Measurements from ENCODE around the gene MRPL14.
A peak's percentile ranks its signal among the peaks of the same experiment; 100 is the strongest.

Gene MRPL14

GRCh38 chr6:44120692-44121443 lies 6.4 kb downstream of the MRPL14 start:
- no peak for DNase-seq

DNA sequence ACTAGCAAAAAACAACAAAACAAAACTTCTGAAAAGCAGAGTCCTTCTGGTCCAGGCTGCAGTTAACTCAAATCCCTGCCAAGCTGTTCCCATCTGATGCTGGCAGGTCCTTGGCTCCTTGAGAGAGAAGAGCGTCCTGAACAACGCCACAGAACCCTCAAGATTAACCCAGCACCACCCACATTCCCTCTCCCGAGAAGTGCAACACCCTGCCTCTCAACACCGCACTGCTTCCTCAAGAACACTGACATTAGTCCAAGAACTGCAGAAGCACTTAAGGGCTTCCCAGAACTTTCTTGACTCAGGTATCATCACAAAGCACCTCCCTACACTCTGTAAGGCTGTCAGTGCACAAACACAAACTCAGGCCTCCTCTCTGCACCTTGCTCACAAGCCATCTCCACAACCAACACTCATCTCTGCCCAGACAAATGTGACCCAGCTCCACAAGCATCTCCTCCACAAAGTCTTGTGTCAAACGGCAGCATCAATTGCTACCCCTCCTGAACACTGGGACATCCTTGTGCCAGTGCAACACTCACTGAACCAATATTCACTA lies 7.5 kb downstream of the MRPL14 start:
- no peak for DNase-seq

GRCh38 chr6:44117397-44118128 lies 9.7 kb downstream of the MRPL14 start:
- no peak for DNase-seq

DNA sequence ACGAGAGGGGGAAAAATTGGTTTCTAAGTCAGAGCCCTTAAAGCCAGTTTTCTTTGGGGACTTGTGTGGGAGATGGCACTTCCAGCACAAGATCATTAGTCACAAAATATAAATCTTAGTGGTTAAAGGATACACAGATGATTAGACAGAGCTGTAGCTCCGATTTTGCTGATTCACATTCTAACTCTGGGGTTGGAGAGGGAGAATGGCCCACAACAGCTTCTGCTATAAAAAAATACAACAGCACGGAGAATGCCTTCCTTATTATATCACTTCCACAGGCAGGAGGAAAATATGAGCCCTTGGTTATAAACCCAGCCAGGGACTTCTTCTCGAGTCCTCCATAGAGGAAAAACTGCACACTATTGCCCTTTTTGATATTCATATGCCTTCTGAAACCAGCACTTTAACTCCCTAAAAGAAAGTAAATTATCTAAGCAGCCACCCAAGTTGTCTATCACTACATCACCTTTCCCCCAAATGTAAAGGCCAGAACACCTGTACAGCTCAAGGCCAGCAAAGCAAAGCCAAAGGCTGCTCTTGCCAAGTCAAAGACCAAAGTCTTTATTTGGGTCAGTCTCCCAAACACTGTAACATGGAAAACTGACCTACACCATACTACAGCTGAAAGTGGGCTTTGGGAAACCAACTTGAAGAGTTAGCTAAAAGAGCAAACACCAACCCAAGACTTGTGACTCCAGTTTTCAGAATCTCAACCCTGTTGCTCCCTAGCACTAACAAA lies 10.4 kb downstream of the MRPL14 start:
- DNase-seq = no peak

- no peak for DNase-seq
These were observed 11.4 kb downstream of the MRPL14 start for GRCh38 chr6:44115866-44116265.

DNA sequence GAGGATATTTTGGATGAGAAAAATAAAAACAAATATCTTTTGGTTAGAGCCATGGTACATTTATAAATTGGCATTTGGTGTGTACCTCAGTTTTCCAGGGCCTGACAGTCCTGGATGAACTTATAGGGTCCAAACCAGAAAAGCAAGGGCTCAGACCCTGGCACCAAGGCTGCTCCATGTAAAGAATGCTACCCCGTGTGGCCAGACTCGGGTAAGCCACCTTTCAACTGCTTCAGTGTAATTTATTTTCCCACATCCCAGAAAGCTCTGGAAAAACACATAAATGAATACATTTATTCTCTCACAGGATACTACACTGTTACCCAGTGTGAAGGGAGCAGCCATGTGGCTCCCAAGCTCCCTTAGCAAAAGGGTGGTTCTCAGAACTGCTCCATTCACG lies 13.8 kb downstream of the MRPL14 start:
- no peak for DNase-seq

DNA sequence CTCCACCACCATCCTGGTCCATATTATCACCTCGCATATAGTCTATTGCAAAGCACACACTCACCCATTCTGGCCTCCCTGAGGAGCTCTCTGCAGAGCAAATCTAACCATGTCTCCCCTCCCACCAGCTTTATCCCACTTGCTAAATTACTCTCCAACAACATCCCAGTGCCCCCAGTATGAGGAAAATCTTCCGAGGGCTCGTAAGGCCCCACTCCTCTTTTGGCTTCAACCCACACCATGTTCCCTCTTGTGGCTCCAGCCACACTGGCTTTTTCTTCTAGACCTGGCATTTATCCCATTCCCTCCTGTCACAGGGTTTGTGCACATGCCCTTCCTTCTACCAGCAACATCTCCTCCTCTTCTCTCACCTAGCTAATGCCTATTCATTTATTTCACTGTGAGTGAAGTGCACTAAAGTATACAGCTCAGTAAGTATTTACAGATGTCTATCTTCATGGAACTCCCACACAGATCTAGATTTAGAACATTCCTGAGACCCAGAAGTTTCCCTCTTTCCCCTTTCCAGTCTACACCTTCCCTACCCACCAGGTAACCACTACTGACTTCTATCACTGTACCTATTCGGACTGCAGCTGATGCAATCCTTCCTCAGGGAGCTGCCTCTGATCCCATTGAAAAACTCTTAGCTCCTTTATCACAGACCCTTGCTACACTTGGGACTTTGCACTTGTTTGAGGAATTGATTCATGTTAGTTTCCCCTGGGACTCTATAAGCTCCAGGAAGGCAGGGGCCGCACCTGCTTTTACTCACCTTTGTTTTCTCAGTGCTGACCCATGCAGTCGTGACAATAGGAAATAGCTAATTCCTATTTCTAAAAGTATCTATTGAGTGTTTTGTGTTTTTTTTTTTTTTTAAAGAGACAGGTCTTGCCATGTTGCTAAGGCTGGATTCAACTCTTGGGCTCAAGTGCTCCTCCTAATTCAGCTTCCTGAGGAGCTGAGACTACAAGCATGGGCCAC lies 15.5 kb downstream of the MRPL14 start:
- no peak for DNase-seq

DNA sequence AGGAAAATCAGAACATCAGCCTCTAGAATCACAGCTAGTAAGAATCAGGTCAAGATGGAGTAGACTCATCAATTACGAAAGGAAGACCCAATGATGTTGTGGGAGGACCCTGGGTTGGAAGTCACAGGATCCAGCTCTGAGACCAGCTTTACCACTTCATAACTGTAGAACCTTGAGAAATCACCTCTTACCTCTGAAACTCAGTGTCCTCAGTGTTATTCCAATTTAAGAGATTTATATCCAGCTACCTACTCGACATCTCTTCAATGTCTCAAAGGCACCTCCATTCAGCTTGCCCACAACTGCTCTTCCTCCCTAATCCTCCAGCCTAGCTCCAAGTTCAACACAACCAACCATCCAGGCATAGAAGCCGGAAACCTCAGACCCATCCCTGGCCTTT lies 16.3 kb downstream of the MRPL14 start:
- DNase-seq = no peak

DNA sequence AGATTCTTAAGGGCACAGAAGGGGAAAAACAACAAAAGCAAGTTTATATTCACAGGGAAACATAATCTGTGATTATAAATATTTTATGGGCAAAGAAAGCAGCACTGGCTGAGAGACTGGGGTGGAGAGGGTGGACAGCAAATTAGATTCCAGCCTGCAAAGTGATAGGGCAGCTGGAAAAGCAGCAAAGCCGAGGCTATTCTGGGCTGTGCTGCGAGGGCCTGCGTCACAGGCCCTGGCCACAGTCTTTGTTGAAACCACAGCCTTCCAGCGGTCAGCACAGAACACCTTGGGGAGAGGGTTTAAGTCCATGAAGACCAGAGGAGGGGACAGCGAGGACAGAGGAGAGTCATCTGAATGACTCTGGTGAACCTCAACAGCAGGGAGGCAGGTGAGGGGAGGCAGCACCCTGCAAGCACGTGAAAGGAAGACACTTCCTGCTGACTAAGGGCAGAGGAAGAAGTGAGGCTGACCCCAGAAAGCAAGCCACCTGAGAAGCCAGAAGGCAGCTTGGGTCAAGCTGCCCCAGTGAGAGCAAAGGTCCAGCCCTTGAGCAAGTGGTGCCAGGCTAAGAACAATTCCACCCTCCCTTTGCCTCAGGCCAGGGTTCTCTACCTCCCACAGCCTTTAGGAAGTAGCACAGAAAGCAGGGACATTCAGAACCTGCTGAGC lies 17.1 kb downstream of the MRPL14 start:
- DNase-seq = no peak

DNA sequence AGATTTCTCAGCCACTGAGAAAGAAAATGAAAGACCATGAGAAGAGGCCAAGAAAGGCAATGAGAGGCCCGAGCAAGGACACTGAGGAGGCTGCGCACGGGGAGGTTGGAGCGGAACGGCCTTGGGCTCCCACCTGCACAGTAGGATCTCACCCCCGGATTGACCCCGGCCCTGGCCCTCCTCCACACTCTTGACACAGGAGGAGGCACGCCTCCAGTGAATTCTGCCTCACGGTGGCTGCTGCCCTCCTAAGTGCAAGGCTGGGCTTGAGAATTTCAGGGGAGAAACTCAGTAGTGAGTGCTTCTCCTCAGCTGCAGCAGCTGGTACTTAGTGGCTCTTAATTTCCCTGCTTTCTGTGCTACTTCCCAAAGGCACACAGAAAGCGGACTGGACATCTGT lies 18.0 kb downstream of the MRPL14 start:
- DNase-seq = no peak

GRCh38 chr6:44108471-44108870 lies 18.8 kb downstream of the MRPL14 start:
- DNase-seq = no peak

DNA sequence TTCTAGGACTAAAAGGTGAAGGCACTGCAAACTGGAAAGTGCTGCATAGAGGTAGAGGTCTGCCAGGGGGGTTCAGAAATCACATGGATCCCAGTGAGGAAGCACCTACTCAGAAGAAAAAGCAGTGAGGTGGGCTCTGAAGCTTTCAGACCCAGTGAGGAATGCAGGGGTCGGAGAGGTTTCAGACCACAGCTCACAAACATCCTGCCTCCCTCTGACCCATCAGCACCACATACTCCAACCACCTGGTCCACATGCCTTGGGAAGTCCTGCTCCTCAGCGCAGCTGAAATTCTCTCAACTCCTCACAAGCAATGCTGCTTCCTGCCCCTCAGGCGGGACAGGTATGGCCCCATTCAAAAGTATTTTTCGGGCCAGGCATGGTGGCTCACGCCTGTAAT lies 20.2 kb downstream of the MRPL14 start:
- DNase-seq = no peak

GRCh38 chr6:44105993-44106740 lies 21.1 kb downstream of the MRPL14 start:
- DNase-seq = no peak

DNA sequence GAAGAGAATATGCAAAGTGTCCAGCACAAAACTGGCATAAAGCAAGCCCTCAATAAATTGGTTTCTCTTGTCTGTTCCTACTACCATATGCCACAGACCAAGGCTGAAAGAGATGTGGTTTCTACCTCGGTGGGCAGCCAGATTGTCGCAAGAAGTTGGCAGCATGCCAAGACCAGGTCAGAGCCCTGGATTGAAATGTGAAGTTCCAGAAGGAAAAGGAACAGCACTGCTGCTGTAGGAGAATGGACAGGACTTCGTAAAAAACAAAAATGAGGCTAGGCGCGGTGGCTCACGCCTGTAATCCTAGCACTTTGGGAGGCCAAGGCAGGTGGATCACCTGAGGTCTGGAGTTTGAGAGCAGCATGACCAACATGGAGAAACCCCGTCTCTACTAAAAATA lies 22.1 kb downstream of the MRPL14 start:
- no peak for DNase-seq

DNA sequence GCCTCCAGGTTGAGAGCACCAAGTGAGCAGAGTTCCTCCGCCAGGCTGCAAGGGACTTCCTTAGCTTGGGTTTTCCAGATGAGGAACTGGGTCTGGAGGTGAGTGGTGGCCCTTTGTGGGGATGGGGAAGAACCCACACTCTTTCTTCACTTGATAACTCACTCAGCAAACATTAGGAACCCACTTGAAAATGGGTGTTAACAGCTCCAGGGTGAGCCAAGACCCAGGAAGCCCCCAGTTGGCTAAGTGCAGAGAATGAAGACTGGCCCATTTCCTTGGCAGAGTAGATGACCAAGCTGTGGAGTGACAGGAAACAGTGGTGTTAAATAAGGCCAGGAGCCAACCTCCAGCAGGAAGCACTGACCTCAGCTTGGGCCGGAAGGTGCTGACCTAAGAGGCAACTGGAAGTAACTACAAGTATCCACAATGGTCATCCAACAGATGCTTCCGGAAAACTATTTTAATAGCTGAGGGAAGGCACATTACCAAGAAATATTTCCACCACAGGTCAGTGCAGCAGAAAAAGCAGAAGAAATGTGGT lies 22.7 kb downstream of the MRPL14 start:
- no peak for DNase-seq

GRCh38 chr6:44102527-44102926 lies 24.7 kb downstream of the MRPL14 start:
- no peak for DNase-seq

- DNase-seq = no peak
These were observed 25.4 kb downstream of the MRPL14 start for GRCh38 chr6:44101832-44102231.

GRCh38 chr6:44100088-44100550 lies 27.1 kb downstream of the MRPL14 start:
- DNase-seq = peak; percentile 29

DNA sequence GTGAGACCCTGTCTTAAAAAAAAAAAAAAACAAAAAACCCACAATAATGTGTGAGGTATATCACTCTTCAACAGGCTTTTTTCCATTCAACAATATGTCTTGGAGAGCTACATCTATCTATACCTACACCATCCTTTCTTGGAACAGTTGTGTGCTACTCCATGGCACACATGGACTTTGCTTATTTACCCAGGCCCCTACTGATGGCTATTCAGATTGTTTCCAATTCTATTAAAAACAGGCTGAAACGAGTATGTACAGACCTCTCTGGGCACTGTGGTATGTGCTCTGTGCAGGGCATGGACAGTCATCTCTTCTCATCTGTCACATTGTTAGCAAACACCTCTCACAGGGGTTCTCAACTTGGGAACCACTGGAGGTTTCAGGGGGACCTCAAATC lies 28.1 kb downstream of the MRPL14 start:
- no peak for DNase-seq

GRCh38 chr6:44097782-44098317 lies 29.4 kb downstream of the MRPL14 start:
- no peak for DNase-seq
